GM12865 (cell line): Measurements from ENCODE around the gene RFX2.

ENCODE experiments used
- DNase-seq: peaks from one replicate; pipeline ENCODE4 v3.0.0; 2010; ENCODE audit warnings: low read depth
- H3K4me3 ChIP-seq: 2 replicates; pipeline ENCODE4 v1.5.1; 2011; ENCODE audit warnings: mild to moderate bottlenecking, low read depth, low read length, control low read depth
- TF ChIP-seq, protein P1 (sequence below): IDR thresholded peaks from 2 replicates; pipeline ENCODE4 v1.5.1; 2011; ENCODE audit warnings: low read length, control low read depth, low read depth, inconsistent platforms; ENCODE audit not compliant: insufficient read depth; ENCODE audit errors: missing control alignments

The RFX2 gene

DNA sequence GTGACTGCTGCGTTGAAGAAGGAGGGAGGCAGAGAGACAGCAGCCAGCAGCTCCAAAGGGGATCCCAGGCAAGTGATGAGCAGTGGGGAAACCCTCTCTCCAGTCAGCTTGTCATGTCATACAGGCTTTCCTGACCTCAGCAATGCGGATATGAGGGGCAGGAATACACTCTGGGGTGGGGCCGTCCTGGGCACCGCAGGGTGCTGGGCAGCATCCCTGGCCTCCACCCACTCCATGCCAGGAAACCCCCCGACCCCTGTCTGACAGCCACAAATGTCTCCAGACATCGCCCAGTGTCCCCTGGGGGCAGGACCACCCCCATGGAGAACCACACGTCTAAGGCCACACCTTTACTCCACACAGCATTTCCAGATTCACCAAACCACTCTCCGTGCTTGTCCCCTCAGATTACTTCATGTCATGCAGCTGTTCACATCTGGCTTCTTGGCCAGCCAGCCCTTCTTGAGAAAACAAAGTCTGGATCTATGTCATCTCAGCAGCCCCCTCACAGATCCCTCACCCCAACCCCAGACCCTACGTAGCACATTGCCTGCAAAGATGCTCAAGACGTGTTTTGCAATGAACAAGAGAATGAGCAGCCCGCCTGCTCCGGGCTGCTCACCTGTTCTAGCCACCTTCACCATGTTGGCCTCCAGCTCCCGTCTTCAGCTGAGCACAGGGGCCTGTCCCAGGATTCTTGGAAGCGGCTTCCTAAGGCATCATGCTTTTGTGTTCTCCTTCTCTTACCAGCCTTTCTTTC is 46.5 kb downstream of the RFX2 start:
- no peak for DNase-seq
- H3K4me3 ChIP-seq = no peak overlapping the region
- TF ChIP-seq, protein P1, sequence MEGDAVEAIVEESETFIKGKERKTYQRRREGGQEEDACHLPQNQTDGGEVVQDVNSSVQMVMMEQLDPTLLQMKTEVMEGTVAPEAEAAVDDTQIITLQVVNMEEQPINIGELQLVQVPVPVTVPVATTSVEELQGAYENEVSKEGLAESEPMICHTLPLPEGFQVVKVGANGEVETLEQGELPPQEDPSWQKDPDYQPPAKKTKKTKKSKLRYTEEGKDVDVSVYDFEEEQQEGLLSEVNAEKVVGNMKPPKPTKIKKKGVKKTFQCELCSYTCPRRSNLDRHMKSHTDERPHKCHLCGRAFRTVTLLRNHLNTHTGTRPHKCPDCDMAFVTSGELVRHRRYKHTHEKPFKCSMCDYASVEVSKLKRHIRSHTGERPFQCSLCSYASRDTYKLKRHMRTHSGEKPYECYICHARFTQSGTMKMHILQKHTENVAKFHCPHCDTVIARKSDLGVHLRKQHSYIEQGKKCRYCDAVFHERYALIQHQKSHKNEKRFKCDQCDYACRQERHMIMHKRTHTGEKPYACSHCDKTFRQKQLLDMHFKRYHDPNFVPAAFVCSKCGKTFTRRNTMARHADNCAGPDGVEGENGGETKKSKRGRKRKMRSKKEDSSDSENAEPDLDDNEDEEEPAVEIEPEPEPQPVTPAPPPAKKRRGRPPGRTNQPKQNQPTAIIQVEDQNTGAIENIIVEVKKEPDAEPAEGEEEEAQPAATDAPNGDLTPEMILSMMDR = no peak

DNA sequence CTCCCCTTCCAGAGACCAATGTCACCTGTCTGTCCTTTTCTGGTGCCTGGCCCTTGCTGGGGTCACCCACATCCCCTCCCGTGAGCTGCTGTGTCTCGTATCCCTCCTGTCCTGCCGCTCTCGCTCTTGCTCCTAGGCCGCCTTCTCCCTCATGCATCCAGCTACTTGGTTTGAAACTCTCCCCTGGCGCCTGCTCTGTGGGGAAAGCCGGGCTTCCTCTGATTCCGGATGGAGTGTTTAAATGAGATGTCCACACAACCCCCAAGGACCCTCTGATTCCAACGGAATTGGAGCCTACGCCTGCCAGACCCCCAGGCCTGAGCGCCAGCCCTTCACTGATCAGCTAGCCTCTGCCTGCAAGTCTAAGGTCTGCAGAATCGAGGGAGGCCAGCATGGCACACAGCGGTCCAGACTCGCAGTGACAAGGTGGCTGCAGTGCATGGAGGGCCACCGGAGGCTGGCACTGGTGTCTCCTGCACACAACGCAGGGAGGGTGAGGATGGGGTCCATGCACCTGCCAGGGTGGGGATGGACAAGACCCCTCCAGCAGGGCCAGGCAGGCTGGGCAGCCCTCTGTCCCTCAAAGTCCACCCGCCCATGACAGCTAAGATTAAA is 47.2 kb downstream of the RFX2 start:
- H3K4me3 ChIP-seq = no peak overlapping the region
- TF ChIP-seq, protein P1 = no peak
- DNase-seq = no peak

DNA sequence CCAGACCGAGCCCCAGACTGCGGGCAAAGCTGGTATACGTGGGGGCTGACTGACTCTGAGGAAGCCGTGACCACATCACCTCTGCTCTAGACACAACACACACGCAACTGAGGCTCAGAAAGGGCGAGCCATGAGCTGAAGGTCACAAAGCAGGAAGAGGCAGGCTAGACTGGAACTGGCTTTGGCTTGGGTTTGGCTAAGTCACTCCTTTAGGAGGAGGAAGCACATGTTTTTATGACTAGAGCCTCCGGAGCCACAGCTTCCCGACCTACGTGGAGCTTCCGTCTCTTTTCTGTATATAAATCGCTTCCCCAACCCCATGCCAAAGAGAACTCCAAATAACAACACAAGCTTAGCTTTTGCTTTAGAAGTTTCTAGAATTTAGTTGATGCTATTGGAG is 48.0 kb downstream of the RFX2 start:
- TF ChIP-seq, protein P1 = no peak
- no peak for DNase-seq
- no peak overlapping the region for H3K4me3 ChIP-seq

DNA sequence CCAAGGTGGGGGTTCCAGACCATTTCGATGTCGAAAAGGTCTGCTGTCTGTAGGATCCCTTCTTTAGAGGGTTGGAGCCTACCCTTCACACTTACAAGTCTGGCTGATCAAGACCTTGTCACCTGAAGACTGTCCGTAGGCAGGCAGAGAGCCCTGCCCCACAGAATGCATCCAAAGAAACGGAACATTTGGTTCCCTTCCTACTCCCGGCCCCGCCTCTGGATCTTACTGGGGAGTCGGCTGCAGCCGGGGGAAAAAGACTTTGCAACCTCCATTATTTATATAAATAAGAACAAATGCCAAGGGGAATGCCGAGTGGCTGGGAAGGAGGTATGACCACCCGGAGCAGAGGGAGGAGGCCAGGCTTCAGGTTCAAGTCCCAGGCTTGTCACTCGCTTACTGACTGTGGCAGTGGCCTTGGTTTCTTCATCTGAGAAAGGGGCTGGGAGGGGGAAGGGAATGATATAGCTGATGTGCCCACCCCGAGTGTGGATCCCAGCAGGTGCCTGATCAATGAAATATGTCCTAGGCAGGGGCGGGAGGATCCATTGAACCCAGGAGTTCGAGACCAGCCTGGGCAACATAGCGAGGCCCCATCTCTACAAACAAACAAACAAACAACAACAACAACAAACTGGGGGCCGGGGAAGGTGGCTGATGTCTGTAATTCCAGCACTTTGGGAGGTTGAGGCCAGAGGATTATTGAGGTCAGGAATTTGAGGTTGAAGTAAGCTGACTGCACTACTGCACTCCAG is 48.7 kb downstream of the RFX2 start:
- TF ChIP-seq, protein P1 = no peak
- no peak overlapping the region for H3K4me3 ChIP-seq
- DNase-seq = no peak

DNA sequence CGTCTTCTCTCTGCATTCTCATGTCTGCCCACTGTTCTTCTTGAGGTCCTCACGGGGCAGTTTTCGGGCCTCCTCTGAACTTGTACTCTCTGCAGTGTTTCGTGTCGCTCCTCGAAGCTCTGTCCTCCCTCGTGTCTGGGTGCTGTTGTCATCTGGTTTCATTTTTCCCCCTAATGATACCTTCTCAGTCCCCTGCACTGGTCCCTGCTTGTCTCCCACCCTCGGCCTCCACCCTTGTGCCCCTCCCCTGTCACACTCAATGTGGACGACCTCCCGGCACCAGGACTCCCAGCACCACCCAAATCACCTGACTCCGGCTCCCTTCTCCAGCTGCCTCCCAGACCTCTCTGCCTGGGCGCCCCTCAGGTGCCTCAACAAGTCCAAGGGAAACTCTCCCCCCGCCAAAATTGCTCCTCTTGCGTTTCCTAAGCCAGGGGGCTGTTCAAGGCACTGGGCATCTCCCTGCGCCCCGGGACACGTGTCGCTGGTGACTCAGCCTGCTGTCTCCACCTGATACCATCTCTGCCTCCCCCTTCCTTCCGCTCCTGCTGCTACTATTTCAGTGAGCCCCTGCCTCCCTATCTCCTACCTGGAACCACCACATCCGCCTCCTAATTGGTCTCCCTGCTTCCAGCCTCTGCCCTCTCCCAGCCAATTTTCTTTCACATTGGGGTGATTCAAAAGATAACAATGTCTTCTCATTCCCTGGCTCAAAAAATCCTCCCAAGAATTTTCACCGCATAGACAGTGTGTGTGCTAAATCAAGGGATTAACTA is 49.5 kb downstream of the RFX2 start:
- H3K4me3 ChIP-seq = no peak overlapping the region
- TF ChIP-seq, protein P1 = no peak
- DNase-seq = no peak

DNA sequence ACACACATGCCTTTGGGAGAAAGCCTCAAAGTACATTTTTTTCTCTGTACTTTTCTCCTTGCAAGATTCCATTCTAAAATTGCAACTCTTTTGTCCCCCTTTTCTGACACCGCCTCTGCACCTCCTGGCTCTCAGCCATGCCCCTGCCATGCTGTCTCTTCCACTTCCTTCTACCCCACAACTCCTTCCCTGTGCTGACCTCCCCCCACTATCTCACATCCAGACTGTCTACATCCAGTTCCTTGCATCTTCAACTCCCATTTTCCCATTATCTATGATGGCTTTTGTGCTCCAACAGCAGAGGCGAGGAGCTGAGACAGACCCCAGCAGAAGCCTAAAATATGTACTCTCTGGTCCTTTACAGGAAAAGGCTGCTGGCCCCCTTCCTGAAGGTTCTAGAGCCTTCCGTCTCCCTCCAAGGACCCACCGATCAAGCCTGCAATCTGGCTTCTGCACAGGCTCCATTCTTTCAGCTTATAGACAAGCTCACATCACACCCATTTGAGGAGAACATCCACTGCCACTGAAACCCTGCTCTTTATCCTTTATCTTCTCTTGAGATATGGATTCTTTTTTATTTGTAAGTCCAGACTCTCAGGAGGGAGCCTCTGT is 50.2 kb downstream of the RFX2 start:
- TF ChIP-seq, protein P1 = no peak
- DNase-seq = no peak
- no peak overlapping the region for H3K4me3 ChIP-seq
